HG02610 (cell line): ENCODE data around the gene APEX2.
A peak's percentile ranks its signal among the peaks of the same experiment; 100 is the strongest.
"Not testable (repeated sequence)": the region's sequence is repeated elsewhere in the genome, so short reads cannot be mapped to it uniquely, and the experiment has no call there.

Source experiments
- ATAC-seq: cut with Tn5 transposase; IDR thresholded peaks from one replicate; pipeline ENCODE4 v1.9.1; 2021; ENCODE audit warnings: mild to moderate bottlenecking, moderate library complexity; ENCODE audit not compliant: unreplicated experiment

APEX2 gene

DNA sequence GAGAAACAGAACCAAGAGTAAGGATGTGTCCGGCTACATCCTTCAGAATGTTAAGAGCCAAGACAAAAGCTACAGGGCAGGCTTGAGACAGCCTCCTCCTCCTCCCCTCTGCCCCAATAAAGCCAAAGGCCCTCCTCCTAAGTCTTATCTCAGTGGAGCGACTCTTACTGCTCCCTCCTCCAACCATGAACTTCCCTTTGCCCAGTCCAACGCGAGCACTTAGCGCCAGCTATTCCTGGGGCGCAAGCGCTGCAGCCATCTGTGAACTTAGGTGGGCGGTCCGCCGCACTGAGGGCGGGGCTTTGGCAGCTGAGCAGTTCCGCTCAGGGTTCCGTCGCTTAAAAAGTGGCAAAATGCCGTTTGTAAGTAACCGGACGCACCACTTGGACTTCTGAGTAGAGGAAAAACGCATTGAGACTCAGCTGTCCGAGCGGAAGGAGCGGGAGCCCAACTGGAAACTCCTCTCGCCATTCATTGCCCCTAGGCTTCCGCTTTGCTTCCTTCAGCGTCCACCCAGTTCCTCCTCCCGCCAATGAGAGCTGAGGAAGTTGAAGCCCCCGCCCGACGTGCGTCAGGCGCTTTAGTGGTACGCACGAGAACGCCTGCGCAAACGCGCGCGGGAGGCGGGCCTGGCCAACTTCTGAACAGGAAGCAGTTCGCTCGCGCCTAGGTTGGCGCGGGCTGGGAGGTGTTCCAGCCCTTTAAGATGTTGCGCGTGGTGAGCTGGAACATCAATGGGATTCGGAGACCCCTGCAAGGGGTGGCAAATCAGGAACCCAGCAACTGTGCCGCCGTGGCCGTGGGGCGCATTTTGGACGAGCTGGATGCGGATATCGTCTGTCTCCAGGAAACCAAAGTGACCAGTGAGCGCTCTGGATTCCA lies at the start of gene APEX2:
TSS of gene APEX2 (plus strand) at position 647 of the 882 bp plus-strand sequence. CDS start at position 707, 60 bp downstream.
- peak; percentile 91 for ATAC-seq

GRCh38 chrX:54950730-54951375 lies 49.3 kb upstream of the APEX2 start:
- no peak for ATAC-seq

- no peak for ATAC-seq
These were observed 38.4 kb upstream of the APEX2 start for GRCh38 chrX:54961750-54962149.

- no peak for ATAC-seq
These were observed 35.2 kb upstream of the APEX2 start for GRCh38 chrX:54964766-54965497.

DNA sequence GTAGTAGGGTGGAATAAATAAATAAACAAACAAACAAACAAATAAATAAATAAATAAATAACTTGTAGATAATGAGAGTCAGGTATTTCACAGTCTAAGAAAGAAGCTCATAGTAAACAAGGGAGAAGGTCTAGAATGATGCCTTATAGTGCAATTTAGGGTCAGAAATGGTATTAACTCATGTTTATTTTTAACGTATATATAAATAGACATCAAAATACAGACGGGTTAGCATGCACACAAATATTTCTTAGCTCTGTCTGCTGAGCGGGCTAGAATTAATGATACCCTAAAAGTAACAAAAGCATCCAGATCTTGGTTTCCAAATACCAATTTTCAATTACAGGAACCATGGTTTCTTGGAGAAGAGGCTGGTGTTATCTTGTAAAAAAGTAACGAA lies 22.8 kb upstream of the APEX2 start:
- no peak for ATAC-seq

DNA sequence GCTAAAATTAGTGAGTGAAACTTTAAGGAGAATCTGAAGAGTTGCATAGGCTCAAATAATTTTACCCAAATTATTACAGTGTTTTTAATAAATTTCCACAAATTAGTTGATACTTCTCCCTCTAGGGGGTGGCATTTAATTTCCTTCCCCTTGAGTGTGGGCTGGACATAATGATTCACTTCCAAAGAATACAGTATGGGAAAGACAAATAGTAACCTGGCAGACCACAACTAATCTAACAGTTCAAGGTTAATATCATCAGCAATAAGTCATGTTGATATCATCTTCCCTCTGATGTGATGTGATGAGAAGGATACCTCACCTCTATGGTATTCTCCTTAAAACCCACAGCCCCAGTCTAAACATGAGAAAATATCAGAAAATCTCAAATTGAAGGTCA lies 21.7 kb upstream of the APEX2 start:
- ATAC-seq = no peak

DNA sequence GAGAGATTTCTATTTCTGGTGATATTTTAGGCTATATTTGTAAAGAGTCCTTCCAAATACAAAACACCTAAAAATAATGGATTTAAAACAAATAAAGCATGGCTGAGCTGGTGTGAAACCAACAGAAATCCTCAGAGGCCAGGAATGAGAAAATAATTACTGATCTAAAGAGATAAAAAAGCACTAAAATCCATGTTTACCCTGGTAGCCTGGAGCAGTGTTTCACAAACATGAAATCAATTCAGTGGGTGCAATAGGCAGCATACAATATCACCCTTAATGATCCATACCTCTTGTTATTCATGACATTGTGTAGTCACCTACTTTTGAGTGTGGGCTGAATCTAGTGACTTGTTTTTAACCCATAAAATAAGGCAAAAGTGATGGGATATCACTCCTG lies 20.7 kb upstream of the APEX2 start:
- ATAC-seq = no peak

DNA sequence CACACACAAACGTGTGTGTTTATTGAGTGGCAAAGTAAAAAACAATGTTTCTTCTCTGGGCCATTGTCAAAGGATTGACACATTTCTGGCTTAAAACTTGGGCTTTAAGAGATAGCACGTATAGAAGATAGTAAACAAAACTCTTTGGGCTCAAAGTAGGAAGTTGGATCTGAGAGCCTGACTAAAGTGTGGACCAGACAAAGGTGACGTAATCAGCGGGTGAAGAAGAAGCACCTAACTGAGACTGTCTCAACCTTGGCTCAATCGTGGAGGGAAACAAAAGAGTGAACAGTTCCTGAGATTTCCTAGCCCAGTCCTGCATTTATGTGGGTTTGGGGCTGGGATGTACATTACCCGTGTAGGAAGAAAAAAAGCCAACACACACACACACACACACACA lies 19.8 kb upstream of the APEX2 start:
- ATAC-seq = no peak

DNA sequence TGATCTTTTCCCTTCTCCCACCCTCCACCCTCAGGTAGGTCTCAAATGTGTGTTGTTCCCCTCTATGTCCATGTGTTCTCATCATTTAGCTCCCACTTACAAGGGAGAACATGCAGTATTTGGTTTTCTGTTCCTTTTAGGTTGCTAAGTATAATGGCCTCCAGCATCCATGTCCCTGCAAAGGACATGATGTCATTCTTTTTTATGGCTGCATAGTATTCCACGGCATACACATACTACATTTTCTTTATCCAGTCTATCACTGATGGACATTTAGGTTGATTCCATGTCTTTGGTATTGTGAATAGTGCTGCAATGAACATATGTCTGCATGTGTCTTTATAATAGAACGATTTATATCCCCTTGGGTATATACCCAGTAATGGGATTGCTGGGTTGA lies 16.9 kb upstream of the APEX2 start:
- ATAC-seq = not testable (repeated sequence)

DNA sequence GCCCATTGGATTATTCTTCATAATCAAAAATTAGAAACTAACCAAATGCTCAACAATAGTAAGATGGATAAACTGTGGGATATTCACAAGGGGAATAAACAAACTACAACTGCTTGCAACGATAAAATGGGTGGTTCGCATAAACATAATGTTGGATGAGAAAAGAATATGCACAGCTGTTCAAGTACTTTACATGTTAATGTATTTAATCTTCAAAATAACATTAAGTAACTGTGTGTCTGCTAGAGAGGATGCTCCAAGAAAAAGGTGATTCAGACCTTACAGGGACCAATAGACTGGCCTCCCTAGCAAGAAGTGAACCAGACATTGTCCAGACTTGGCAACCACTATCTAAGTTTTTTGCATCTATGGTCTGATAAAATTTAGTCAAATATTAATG lies 8.5 kb upstream of the APEX2 start:
- no peak for ATAC-seq

- ATAC-seq = no peak
These were observed 7.1 kb upstream of the APEX2 start for GRCh38 chrX:54992911-54993622.

GRCh38 chrX:54994099-54994498 lies 6.1 kb upstream of the APEX2 start, which contains the start of gene PFKFB1:
Gene PFKFB1 (minus strand): TSS chrX:54994188. CDS start chrX:54994007, 181 bp downstream.
- ATAC-seq = no peak

DNA sequence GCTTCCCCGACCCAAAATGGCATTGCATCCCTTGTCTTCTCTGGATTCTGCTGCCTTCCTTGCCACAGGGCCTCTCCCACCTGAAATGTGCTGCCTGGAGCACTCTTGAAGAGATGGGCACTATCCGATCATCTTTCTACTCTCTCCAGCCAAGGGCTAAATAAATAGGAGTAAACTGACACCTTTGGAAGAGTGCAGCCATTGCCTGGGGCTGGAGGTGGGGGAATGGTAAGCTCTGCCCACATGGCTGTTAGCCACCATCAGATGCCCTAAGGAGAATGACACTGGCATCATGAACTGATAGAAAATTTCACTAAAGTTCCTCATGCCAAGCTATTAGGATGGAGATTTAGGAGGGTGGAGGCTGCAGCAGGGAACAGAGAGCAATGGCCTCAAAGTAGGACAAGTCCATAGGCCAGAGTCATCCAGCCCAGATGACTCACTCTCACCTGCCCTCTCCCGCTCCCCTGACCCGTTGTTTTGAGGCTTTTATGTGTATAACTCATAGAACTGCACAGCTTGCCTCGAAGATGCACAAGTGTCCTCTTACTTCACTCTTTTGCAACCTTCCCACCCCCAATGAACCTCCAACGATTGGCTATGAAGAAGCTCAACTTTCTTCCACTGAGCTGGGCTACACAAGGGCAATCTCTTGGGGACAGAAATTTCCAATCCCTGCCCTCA lies 5.4 kb upstream of the APEX2 start:
- no peak for ATAC-seq

DNA sequence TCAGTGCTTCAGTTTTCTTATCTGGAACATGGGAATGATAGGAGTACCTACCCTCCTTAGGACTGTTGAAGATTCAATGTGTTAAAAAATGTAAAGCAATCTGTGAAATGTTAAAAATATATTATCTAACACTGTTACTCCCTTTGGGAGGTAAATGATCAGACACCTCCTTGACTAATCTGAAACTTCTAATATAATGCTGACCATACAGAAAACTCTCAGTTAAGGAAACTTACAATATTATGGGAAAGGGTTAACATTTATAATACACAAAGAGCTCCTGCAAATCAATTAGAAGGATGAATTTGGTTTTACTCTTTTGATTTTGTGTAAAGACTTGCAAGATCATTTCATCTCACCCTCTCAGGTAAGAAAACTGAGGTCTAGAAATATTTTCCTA lies 4.5 kb upstream of the APEX2 start:
- no peak for ATAC-seq

GRCh38 chrX:55004231-55004630 lies 4.1 kb downstream of the APEX2 start:
- no peak for ATAC-seq

- no peak for ATAC-seq
These were observed 5.1 kb downstream of the APEX2 start for GRCh38 chrX:55005256-55005655.

DNA sequence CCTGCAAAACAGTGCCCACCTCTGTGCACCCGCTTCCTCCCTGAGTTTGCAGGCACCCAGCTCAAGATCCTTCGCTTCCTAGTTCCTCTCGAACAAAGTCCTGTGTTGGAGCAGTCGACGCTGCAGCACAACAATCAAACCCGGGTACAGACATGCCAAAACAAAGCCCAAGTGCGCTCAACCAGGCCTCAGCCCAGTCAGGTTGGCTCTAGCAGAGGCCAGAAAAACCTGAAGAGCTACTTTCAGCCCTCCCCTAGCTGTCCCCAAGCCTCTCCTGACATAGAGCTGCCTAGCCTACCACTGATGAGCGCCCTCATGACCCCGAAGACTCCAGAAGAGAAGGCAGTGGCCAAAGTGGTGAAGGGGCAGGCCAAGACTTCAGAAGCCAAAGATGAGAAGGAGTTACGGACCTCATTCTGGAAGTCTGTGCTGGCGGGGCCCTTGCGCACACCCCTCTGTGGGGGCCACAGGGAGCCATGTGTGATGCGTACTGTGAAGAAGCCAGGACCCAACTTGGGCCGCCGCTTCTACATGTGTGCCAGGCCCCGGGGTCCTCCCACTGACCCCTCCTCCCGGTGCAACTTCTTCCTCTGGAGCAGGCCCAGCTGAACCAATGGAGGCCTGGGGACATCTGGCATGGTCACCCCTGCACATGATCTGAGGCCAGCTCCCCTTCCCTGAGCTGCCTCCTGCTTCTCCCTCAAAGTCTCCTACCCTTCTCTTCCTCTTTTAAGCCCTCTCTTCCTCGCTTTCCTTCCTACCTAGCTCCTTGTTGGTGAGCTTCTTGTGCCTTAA lies 6.9 kb downstream of the APEX2 start:
- ATAC-seq = no peak

DNA sequence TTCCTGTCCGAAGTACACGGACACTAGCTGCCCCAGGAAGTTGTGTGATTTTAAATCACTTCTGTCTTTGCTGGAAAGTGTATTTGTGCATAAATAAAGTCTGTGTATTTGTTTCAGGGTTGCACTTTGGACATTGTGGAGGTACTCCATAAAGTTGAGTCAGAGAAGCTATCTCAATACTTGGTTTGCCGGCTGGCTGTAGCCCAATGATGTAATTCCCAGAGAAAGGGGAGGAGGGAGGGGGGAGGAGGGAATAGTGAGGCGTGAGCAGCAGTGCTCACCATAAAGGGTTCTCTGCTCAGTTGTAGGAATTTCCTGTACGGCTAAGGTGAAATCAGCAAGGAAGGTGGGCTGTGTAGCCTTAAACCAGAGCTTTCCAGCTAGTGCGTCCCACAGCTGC lies 7.5 kb downstream of the APEX2 start:
- no peak for ATAC-seq

GRCh38 chrX:55008571-55009358 lies 8.6 kb downstream of the APEX2 start:
- no peak for ATAC-seq
